ENCODE results near the gene RNASEH2B.

- TF ChIP-seq EZH2 (IDR thresholded peaks at IDR 0.05; ENCODE audit: borderline replicate concordance, low read depth, low read length, severe bottlenecking): no peak
- no peak for TF ChIP-seq CTCF (IDR thresholded peaks at IDR 0.05; ENCODE audit: borderline replicate concordance, extremely low read depth, low read length, poor library complexity, severe bottlenecking)
Observed at GRCh38 chr13:50942630-50943311, 33.2 kb downstream of the RNASEH2B start.

All from DND-41 (cell line).